BJ (cell line): ENCODE data around the gene FBXO22. TPM values are rescaled to one million over a fixed set of nuclear protein-coding genes. Genes with fewer than 3 reads are reported as not detected.

Source experiments
- CTCF ChIA-PET: fragments of 350-600 bp; formaldehyde crosslinking; extraction: SDS; loops from one replicate; lab custom pipeline; 2021; ENCODE audit warnings: antibody characterized with exemption, inconsistent platforms; lab: Yijun Ruan, JAX
- POLR2A ChIA-PET: fragments of 300-600 bp; sonication (Branson Sonifier 250); formaldehyde crosslinking; extraction: SDS; loops from one replicate; lab custom pipeline; 2021; ENCODE audit warnings: antibody characterized with exemption; lab: Charles Lee
- DNase-seq: peaks from one replicate; pipeline ENCODE4 v3.0.0-alpha.2; 2011; ENCODE audit warnings: low read depth
- H3K27me3 ChIP-seq: 2 replicates; pipeline ENCODE4 v1.6.0; 2011; ENCODE audit warnings: low read length; ENCODE audit not compliant: control insufficient read depth, insufficient read depth
- H3K36me3 ChIP-seq: 2 replicates; pipeline ENCODE4 v1.5.1; 2011; ENCODE audit warnings: low read length; ENCODE audit not compliant: control insufficient read depth, insufficient read depth
- H3K4me3 ChIP-seq: 2 replicates; pipeline ENCODE4 v1.5.1; 2011; ENCODE audit warnings: low read depth, mild to moderate bottlenecking, control low read depth, low read length
- polyA plus RNA-seq: library from polyadenylated mRNA; depleted of rRNA; stranded (reverse); fragments of >200 nt; gene quantifications from 2 replicates; pipeline ENCODE4 v1.2.3, GENCODE V29; 2011
- TF ChIP-seq, protein P1 (sequence below): IDR thresholded peaks from 2 replicates; pipeline ENCODE4 v1.5.1; 2011; ENCODE audit warnings: low read depth, mild to moderate bottlenecking, control low read depth, inconsistent platforms, low read length, moderate library complexity; ENCODE audit not compliant: insufficient read depth

FBXO22 gene
- polyA plus RNA-seq, 1 experiment: 31.8 TPM

DNA sequence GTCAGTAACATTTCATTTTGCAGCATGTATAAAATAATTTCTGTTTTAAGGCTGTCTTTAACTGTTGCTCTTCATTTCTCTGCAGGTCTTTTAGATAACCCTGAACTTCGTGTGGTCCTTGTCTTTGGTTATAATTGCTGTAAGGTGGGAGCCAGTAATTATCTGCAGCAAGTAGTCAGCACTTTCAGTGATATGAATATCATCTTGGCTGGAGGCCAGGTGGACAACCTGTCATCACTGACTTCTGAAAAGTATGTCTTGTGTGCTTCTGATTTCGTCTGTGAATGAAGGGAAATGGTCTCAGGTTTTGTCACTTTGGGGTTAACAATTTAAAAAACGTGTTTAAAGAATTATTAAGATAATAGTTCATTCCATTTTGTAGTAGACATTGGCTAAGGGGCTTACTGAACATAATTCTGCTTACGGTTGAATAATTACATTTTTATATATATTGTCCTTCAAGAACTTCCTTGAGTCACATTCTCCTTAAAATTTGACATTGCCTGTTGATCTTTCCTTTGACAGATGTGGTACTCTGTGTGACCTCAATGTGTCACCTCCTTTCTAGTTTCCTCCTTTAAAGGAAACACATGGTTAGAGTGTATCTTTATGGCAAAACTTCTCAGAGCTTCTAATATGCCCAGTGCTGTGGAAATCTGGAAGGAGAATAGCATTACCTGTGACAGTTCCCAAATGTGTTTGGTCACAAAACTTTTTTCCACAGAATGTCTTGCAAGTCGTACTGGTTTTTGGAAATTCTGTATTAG is 26.3 kb downstream of the FBXO22 start:
- POLR2A ChIA-PET: no interaction called here
- Histone ChIP-seq H3K36me3 (peaks cover 4% of the 10 kb centered on the region; the same call in 1 of the 2 replicates), H3K27me3 (no peaks in the 10 kb centered on the region), H3K4me3 (no peak overlapping the region)
- CTCF ChIA-PET: interaction anchor here (0.6 to 1.8 kb wide), 6 partner anchors 10 to 220 kb away, joined by 3 to 9 read pairs (median 4); no protein-coding TSS in a partner anchor
- TF ChIP-seq, protein P1, sequence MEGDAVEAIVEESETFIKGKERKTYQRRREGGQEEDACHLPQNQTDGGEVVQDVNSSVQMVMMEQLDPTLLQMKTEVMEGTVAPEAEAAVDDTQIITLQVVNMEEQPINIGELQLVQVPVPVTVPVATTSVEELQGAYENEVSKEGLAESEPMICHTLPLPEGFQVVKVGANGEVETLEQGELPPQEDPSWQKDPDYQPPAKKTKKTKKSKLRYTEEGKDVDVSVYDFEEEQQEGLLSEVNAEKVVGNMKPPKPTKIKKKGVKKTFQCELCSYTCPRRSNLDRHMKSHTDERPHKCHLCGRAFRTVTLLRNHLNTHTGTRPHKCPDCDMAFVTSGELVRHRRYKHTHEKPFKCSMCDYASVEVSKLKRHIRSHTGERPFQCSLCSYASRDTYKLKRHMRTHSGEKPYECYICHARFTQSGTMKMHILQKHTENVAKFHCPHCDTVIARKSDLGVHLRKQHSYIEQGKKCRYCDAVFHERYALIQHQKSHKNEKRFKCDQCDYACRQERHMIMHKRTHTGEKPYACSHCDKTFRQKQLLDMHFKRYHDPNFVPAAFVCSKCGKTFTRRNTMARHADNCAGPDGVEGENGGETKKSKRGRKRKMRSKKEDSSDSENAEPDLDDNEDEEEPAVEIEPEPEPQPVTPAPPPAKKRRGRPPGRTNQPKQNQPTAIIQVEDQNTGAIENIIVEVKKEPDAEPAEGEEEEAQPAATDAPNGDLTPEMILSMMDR: no peak
- DNase-seq: no peak

DNA sequence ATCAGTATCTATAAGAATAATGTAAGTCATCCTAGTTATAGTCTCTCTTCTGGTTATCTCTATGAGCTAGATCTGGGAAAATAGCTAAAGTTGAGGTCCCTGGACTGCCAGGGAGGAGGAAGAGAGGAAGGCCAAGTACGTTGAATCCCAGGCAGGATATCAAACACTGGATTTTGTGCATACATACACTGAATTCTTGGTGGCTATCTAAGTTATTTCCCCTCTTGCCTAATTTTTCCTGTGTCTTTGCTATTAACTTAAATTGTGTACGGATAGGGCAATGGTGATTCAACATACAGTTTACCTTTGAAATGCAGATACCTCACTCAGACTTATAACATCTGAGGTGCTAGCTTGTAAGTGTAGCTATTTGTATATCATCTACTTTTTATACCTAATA is 27.2 kb downstream of the FBXO22 start:
- Histone ChIP-seq H3K36me3 (peaks cover 4% of the 10 kb centered on the region; the same call in 1 of the 2 replicates), H3K4me3 (no peak overlapping the region), H3K27me3 (no peaks in the 10 kb centered on the region)
- DNase-seq: no peak
- POLR2A ChIA-PET: no interaction called here
- CTCF ChIA-PET: interaction anchor here (0.7 kb wide), 1 partner anchor 16 kb away, joined by 3 read pairs; no protein-coding TSS in a partner anchor
- TF ChIP-seq, protein P1: no peak

DNA sequence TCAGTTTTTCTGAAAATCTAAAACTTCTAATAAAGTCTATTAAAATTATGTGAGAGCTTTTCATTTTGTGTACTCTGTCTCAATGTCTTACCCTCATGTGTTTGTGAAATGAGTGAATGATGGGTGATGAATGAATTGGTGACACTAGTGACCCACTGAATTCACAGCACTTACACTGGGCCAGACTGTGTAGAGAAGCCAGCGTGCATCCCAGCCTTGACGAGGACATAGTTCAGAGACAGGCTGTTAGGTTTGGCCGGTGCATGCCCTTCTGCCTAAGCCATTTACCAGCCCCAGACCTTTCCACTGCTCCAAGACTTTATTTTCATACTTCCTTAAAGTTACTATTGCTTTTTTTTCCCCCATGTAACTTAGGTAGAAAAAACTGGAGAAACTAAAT is 38.8 kb downstream of the FBXO22 start:
- ChIA-PET CTCF (interaction anchor here (0.9 kb wide), 1 partner anchor 14 kb away, joined by 3 read pairs; no protein-coding TSS in a partner anchor), POLR2A (no interaction called here)
- TF ChIP-seq, protein P1: no peak
- Histone ChIP-seq H3K4me3 (no peak overlapping the region), H3K36me3 (no peaks in the 10 kb centered on the region), H3K27me3 (no peaks in the 10 kb centered on the region)
- no peak for DNase-seq

DNA sequence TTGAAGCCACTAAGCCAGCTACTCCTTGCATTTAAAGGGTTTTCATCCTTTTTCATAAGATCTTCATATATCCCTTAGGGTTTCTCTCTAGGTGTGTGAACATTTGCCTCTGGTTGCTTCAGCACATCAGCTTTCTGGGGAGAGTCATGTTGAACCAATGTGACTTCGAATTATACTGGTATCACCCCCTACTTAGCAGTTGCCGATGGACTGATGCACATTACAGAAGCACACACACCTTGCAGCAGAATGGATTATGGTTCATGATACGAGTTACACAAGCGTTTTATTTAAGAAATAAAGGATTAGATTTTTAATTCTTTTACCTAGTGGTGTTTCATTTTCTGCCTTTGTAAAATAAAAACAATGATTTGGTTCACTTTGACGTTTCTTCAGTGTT is 39.6 kb downstream of the FBXO22 start:
- Histone ChIP-seq H3K36me3 (no peaks in the 10 kb centered on the region), H3K27me3 (no peaks in the 10 kb centered on the region), H3K4me3 (no peak overlapping the region)
- POLR2A ChIA-PET: no interaction called here
- no peak for DNase-seq
- CTCF ChIA-PET: interaction anchor here (0.6 kb wide), 1 partner anchor 1308 kb away, joined by 3 read pairs; no protein-coding TSS in a partner anchor
- TF ChIP-seq, protein P1: no peak

DNA sequence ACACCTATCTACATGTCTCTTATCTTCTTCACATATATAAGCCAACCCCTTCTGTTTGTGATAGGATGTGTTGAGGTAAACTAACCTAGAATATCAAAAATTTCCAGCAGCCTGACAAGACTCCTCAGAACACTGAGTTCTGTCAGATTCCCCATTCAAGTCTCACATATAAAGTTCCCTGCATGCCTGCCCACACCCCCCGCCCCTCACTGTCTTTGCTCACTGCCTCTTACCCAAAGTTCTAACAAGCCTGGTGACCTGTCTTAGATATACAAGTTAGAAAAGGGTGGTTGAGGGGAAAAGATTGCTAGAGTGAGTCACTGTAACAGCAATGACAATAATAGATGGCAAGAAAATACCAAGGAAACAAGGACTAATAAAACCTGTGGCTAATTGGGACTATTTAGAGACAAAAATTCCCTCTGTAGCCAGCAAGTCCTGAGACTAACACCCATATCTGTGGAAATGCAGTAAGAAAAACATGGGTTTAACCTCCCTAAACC is 40.1 kb downstream of the FBXO22 start:
- H3K36me3 ChIP-seq: no peaks in the 10 kb centered on the region
- DNase-seq: no peak
- POLR2A ChIA-PET: no interaction called here
- H3K27me3 ChIP-seq: no peaks in the 10 kb centered on the region
- no peak overlapping the region for H3K4me3 ChIP-seq
- CTCF ChIA-PET: interaction anchor here (0.6 kb wide), 1 partner anchor 1308 kb away, joined by 3 read pairs; no protein-coding TSS in a partner anchor
- TF ChIP-seq, protein P1: no peak
